GM21528 (cell line): Measurements from ENCODE around the gene FRAT1.
"Not testable (repeated sequence)": the region's sequence is repeated elsewhere in the genome, so short reads cannot be mapped to it uniquely, and the experiment has no call there.

Experiments
- ATAC-seq: cut with Tn5 transposase; IDR thresholded peaks from one replicate; pipeline ENCODE4 v1.9.1; 2021; ENCODE audit warnings: mild to moderate bottlenecking, moderate library complexity; ENCODE audit not compliant: unreplicated experiment, low FRiP score

Gene FRAT1

GRCh38 chr10:97318772-97319651 is at the start of gene FRAT1:
TSS of gene FRAT1 (plus strand) at chr10:97319271. CDS start at chr10:97319454, 183 bp downstream.
- ATAC-seq, result peak; percentile 77

- ATAC-seq, result no peak
Measured at GRCh38 chr10:97270523-97271154, 48.4 kb upstream of the FRAT1 start.

GRCh38 chr10:97273700-97274099 is 45.4 kb upstream of the FRAT1 start:
- ATAC-seq, result no peak

- ATAC-seq, result no peak
Measured at GRCh38 chr10:97274828-97275227, 44.2 kb upstream of the FRAT1 start.

- ATAC-seq, result no peak
Measured at GRCh38 chr10:97277551-97277950, 41.5 kb upstream of the FRAT1 start.

- no peak for ATAC-seq
Measured at GRCh38 chr10:97278491-97278989, 40.5 kb upstream of the FRAT1 start.

- no peak for ATAC-seq
Measured at GRCh38 chr10:97279121-97279815, 39.8 kb upstream of the FRAT1 start.

- ATAC-seq, result no peak
Measured at GRCh38 chr10:97280783-97281182, 38.3 kb upstream of the FRAT1 start.

- not testable (repeated sequence) for ATAC-seq
Measured at GRCh38 chr10:97290076-97290475, 29.0 kb upstream of the FRAT1 start.

- ATAC-seq, result not testable (repeated sequence)
Measured at GRCh38 chr10:97290576-97291356, 28.3 kb upstream of the FRAT1 start.

GRCh38 chr10:97291357-97292096 is 27.5 kb upstream of the FRAT1 start:
- no peak for ATAC-seq

GRCh38 chr10:97292097-97292861 is 26.8 kb upstream of the FRAT1 start, which contains the start of gene ARHGAP19:
TSS of gene ARHGAP19 (minus strand) at chr10:97292637. CDS start at chr10:97292627, 10 bp downstream.
- ATAC-seq, result peak; percentile 98

GRCh38 chr10:97292862-97293198 is 26.2 kb upstream of the FRAT1 start:
- no peak for ATAC-seq

- ATAC-seq, result no peak
Measured at GRCh38 chr10:97297556-97298222, 21.4 kb upstream of the FRAT1 start.

GRCh38 chr10:97298223-97298571 is 20.9 kb upstream of the FRAT1 start:
- no peak for ATAC-seq

GRCh38 chr10:97300980-97301379 is 18.1 kb upstream of the FRAT1 start:
- ATAC-seq, result no peak

- ATAC-seq, result no peak
Measured at GRCh38 chr10:97302088-97302791, 16.8 kb upstream of the FRAT1 start.

GRCh38 chr10:97307441-97307840 is 11.6 kb upstream of the FRAT1 start:
- ATAC-seq, result no peak
